ENCODE results near the gene AFP.

Gene AFP

DNA sequence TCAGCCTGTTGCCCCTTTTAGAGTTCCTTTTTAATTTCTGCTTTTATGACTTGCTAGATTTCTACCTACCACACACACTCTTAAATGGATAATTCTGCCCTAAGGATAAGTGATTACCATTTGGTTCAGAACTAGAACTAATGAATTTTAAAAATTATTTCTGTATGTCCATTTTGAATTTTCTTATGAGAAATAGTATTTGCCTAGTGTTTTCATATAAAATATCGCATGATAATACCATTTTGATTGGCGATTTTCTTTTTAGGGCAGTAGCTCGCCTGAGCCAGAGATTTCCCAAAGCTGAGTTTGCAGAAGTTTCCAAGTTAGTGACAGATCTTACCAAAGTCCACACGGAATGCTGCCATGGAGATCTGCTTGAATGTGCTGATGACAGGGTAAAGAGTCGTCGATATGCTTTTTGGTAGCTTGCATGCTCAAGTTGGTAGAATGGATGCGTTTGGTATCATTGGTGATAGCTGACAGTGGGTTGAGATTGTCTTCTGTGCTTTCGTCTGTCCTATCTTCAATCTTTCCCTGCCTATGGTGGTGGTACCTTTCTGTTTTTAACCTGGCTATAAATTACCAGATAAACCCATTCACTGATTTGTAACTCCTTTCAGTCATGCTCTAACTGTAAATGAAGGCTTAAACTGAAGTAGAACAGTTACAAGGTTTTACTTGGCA lies 24.1 kb upstream of the AFP start:
- TF ChIP-seq TAF1 (IDR thresholded peaks at IDR 0.05; ENCODE audit: low read depth, low read length) = no peak
- no peak for TF ChIP-seq PAX5 (IDR thresholded peaks at IDR 0.05; ENCODE audit: insufficient read depth, low read length, severe bottlenecking)
- TF ChIP-seq POLR2A (IDR thresholded peaks at IDR 0.05; ENCODE audit: low read depth, low read length) = no peak
- DNase-seq (ENCODE audit: insufficient read length, low spot score) (no peak), FAIRE-seq (no peak)

DNA sequence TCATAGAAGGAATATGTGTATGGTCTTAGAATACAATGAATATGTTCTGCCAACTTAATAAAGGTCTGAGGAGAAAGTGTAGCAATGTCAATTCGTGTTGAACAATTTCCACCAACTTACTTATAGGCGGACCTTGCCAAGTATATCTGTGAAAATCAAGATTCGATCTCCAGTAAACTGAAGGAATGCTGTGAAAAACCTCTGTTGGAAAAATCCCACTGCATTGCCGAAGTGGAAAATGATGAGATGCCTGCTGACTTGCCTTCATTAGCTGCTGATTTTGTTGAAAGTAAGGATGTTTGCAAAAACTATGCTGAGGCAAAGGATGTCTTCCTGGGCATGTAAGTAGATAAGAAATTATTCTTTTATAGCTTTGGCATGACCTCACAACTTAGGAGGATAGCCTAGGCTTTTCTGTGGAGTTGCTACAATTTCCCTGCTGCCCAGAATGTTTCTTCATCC lies 22.7 kb upstream of the AFP start:
- DNase-seq (ENCODE audit: insufficient read length, low spot score) (no peak), FAIRE-seq (no peak)
- TF ChIP-seq SPI1 (IDR thresholded peaks at IDR 0.05; ENCODE audit: low read depth, low read length) (no peak), POLR2A (IDR thresholded peaks at IDR 0.05; ENCODE audit: low read depth, low read length) (no peak), POLR2AphosphoS5 (IDR thresholded peaks at IDR 0.05; ENCODE audit: low read depth, low read length) (no peak), POU2F2 (IDR thresholded peaks at IDR 0.05; ENCODE audit: low read depth, low read length) (no peak), PAX5 (IDR thresholded peaks at IDR 0.05; ENCODE audit: insufficient read depth, low read length, severe bottlenecking) (no peak), TAF1 (IDR thresholded peaks at IDR 0.05; ENCODE audit: low read depth, low read length) (no peak)

DNA sequence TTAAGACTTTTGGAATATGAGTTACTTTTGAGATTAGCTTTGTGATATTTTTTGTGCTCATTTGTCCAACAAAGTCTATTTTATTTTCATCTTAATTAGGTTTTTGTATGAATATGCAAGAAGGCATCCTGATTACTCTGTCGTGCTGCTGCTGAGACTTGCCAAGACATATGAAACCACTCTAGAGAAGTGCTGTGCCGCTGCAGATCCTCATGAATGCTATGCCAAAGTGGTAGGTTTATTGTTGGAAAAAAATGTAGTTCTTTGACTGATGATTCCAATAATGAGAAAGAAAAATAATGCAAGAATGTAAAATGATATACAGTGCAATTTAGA lies 21.1 kb upstream of the AFP start:
- TF ChIP-seq POU2F2 (IDR thresholded peaks at IDR 0.05; ENCODE audit: low read depth, low read length) (no peak), SPI1 (IDR thresholded peaks at IDR 0.05; ENCODE audit: low read depth, low read length) (no peak)
- FAIRE-seq = no peak
- DNase-seq (ENCODE audit: insufficient read length, low spot score) = no peak

DNA sequence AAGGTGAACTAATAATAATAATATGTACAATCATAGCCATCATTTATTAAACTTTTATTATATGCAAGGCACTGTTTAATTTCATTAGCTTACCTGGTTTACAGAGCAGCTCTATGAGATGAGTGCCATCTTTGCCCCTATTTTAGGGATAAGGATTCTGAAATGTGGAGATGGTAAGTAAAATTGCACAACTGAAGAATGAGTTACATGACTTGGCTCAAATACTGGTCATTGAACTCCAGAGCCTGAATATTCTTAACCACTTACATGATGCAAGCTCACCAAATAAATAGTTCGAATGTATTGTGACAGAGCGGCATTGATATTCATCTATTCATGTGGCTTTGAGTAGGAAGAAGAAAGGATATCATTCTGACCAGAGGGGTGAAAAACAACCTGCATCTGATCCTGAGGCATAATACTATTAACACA lies 20.2 kb upstream of the AFP start:
- TF ChIP-seq SPI1 (IDR thresholded peaks at IDR 0.05; ENCODE audit: low read depth, low read length) (no peak), TAF1 (IDR thresholded peaks at IDR 0.05; ENCODE audit: low read depth, low read length) (no peak), POLR2AphosphoS5 (IDR thresholded peaks at IDR 0.05; ENCODE audit: low read depth, low read length) (no peak), POLR2A (IDR thresholded peaks at IDR 0.05; ENCODE audit: low read depth, low read length) (no peak), POU2F2 (IDR thresholded peaks at IDR 0.05; ENCODE audit: low read depth, low read length) (no peak), PAX5 (IDR thresholded peaks at IDR 0.05; ENCODE audit: insufficient read depth, low read length, severe bottlenecking) (no peak)
- DNase-seq (ENCODE audit: insufficient read length, low spot score) (no peak), FAIRE-seq (no peak)

DNA sequence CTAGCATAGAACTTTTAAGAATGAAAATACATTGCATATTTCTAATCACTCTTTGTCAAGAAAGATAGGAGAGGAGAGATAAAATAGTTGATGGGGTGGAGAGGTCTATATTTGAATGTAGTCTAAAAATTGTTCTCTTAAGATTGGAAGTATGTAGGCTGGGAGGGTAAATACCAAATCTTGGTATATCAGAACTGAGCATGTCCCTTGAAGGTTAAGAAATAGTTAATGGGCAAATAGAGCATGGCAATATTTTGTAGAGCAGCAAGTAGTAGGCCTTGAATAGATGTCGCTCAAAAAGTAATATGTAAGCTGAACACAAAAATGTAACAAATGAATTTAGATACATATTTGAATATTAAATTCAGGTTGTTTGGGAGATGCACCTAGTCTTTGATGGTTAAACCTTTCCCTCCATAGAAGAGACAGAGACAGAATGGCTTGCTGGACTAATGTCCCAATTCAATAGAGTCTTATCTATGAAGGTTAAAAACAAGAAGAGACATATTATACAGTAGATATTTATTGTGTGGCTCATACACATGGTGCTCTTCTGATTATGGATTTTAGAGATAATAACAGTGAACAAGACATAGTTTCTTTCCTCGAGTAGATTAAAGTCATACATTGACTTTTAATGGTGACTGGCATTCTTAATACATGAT lies 19.5 kb upstream of the AFP start:
- FAIRE-seq (no peak), DNase-seq (ENCODE audit: insufficient read length, low spot score) (no peak)
- TF ChIP-seq TAF1 (IDR thresholded peaks at IDR 0.05; ENCODE audit: low read depth, low read length) = no peak
- no peak for TF ChIP-seq POU2F2 (IDR thresholded peaks at IDR 0.05; ENCODE audit: low read depth, low read length)
- no peak for TF ChIP-seq PAX5 (IDR thresholded peaks at IDR 0.05; ENCODE audit: insufficient read depth, low read length, severe bottlenecking)
- no peak for TF ChIP-seq POLR2AphosphoS5 (IDR thresholded peaks at IDR 0.05; ENCODE audit: low read depth, low read length)
- no peak for TF ChIP-seq SPI1 (IDR thresholded peaks at IDR 0.05; ENCODE audit: low read depth, low read length)
- TF ChIP-seq POLR2A (IDR thresholded peaks at IDR 0.05; ENCODE audit: low read depth, low read length) = no peak

DNA sequence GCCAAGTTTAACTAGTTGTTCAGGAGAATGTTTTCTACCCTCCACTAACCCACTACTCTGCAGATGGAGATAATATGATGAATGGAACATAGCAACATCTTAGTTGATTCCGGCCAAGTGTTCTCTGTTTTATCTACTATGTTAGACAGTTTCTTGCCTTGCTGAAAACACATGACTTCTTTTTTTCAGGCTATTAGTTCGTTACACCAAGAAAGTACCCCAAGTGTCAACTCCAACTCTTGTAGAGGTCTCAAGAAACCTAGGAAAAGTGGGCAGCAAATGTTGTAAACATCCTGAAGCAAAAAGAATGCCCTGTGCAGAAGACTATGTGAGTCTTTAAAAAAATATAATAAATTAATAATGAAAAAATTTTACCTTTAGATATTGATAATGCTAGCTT lies 18.7 kb upstream of the AFP start:
- DNase-seq (ENCODE audit: insufficient read length, low spot score) = no peak
- no peak for FAIRE-seq
- TF ChIP-seq TAF1 (IDR thresholded peaks at IDR 0.05; ENCODE audit: low read depth, low read length) (no peak), POU2F2 (IDR thresholded peaks at IDR 0.05; ENCODE audit: low read depth, low read length) (no peak)

DNA sequence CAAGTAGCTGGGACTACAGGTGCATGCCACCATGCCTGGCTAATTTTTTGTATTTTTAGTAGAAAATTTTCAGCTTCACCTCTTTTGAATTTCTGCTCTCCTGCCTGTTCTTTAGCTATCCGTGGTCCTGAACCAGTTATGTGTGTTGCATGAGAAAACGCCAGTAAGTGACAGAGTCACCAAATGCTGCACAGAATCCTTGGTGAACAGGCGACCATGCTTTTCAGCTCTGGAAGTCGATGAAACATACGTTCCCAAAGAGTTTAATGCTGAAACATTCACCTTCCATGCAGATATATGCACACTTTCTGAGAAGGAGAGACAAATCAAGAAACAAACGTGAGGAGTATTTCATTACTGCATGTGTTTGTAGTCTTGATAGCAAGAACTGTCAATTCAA lies 18.0 kb upstream of the AFP start:
- DNase-seq (ENCODE audit: insufficient read length, low spot score) (no peak), FAIRE-seq (no peak)
- no peak for TF ChIP-seq PAX5 (IDR thresholded peaks at IDR 0.05; ENCODE audit: insufficient read depth, low read length, severe bottlenecking)
- no peak for TF ChIP-seq POLR2AphosphoS5 (IDR thresholded peaks at IDR 0.05; ENCODE audit: low read depth, low read length)
- no peak for TF ChIP-seq TAF1 (IDR thresholded peaks at IDR 0.05; ENCODE audit: low read depth, low read length)
- no peak for TF ChIP-seq POU2F2 (IDR thresholded peaks at IDR 0.05; ENCODE audit: low read depth, low read length)
- no peak for TF ChIP-seq POLR2A (IDR thresholded peaks at IDR 0.05; ENCODE audit: low read depth, low read length)

DNA sequence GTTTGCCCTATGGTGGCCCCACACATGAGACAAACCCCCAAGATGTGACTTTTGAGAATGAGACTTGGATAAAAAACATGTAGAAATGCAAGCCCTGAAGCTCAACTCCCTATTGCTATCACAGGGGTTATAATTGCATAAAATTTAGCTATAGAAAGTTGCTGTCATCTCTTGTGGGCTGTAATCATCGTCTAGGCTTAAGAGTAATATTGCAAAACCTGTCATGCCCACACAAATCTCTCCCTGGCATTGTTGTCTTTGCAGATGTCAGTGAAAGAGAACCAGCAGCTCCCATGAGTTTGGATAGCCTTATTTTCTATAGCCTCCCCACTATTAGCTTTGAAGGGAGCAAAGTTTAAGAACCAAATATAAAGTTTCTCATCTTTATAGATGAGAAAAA lies 17.3 kb upstream of the AFP start:
- FAIRE-seq (no peak), DNase-seq (ENCODE audit: insufficient read length, low spot score) (no peak)
- TF ChIP-seq POLR2AphosphoS5 (IDR thresholded peaks at IDR 0.05; ENCODE audit: low read depth, low read length) (no peak), POLR2A (IDR thresholded peaks at IDR 0.05; ENCODE audit: low read depth, low read length) (no peak), TAF1 (IDR thresholded peaks at IDR 0.05; ENCODE audit: low read depth, low read length) (no peak), PAX5 (IDR thresholded peaks at IDR 0.05; ENCODE audit: insufficient read depth, low read length, severe bottlenecking) (no peak), SPI1 (IDR thresholded peaks at IDR 0.05; ENCODE audit: low read depth, low read length) (no peak), POU2F2 (IDR thresholded peaks at IDR 0.05; ENCODE audit: low read depth, low read length) (no peak)

DNA sequence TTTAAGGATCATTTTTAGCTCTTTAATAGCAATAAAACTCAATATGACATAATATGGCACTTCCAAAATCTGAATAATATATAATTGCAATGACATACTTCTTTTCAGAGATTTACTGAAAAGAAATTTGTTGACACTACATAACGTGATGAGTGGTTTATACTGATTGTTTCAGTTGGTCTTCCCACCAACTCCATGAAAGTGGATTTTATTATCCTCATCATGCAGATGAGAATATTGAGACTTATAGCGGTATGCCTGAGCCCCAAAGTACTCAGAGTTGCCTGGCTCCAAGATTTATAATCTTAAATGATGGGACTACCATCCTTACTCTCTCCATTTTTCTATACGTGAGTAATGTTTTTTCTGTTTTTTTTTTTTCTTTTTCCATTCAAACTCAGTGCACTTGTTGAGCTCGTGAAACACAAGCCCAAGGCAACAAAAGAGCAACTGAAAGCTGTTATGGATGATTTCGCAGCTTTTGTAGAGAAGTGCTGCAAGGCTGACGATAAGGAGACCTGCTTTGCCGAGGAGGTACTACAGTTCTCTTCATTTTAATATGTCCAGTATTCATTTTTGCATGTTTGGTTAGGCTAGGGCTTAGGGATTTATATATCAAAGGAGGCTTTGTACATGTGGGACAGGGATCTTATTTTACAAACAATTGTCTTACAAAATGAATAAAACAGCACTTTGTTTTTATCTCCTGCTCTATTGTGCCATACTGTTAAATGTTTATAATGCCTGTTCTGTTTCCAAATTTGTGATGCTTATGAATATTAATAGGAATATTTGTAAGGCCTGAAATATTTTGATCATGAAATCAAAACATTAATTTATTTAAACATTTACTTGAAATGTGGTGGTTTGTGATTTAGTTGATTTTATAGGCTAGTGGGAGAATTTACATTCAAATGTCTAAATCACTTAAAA lies 16.6 kb upstream of the AFP start:
- FAIRE-seq = no peak
- DNase-seq (ENCODE audit: insufficient read length, low spot score) = no peak
- no peak for TF ChIP-seq POU2F2 (IDR thresholded peaks at IDR 0.05; ENCODE audit: low read depth, low read length)

DNA sequence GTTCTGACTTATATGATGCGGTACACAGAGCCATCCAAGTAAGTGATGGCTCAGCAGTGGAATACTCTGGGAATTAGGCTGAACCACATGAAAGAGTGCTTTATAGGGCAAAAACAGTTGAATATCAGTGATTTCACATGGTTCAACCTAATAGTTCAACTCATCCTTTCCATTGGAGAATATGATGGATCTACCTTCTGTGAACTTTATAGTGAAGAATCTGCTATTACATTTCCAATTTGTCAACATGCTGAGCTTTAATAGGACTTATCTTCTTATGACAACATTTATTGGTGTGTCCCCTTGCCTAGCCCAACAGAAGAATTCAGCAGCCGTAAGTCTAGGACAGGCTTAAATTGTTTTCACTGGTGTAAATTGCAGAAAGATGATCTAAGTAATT lies 15.4 kb upstream of the AFP start:
- TF ChIP-seq POLR2AphosphoS5 (IDR thresholded peaks at IDR 0.05; ENCODE audit: low read depth, low read length) = no peak
- no peak for TF ChIP-seq TAF1 (IDR thresholded peaks at IDR 0.05; ENCODE audit: low read depth, low read length)
- no peak for TF ChIP-seq POU2F2 (IDR thresholded peaks at IDR 0.05; ENCODE audit: low read depth, low read length)
- TF ChIP-seq SPI1 (IDR thresholded peaks at IDR 0.05; ENCODE audit: low read depth, low read length) = no peak
- TF ChIP-seq PAX5 (IDR thresholded peaks at IDR 0.05; ENCODE audit: insufficient read depth, low read length, severe bottlenecking) = no peak
- TF ChIP-seq POLR2A (IDR thresholded peaks at IDR 0.05; ENCODE audit: low read depth, low read length) = no peak
- FAIRE-seq = no peak
- no peak for DNase-seq (ENCODE audit: insufficient read length, low spot score)

Measured in GM12891 (cell line).